ENCODE measurements around the gene TM9SF1.

DNA sequence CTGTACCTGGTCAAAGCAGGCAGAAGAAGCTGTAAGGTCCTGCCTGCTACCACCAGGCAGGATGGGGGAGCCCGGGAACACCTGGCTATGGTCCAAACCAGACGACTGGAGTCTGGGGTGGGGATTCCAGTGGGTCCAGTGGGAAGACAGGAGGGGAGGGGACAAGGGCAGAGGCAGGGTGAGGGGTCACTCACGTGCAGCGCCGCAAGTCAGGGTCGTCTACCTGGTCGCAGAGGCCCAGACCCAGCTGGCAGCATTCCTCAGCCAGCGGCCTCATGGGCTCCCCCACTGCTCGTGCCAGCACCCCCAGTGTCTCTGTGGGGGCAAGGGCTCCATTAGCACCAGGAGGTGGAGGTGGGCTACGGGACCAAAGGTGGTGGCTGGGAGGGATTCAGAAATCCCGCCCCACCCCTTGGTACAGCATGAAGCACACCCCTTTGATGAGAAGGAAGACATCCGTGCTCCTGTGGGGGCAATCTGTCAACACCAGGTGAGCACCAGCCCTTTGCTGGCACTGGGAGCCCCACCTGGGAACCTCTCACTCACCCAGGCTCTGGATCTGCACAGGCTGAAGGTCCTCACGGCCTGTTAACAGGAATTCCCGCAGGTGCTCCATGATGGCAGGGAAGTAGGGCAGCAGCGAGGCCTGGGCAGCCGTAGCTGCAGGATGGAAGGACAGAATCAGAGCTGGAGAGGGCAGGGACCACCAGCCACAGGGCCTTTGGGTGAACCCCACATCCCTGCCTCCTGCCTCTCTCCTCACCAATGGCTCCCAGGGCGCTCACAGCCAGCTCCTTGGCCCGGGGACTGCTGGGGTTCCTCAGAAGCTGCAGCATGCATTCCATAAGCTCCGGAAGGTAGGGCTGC, 10.9 kb downstream of the TM9SF1 start:
- TF ChIP-seq, protein P1, sequence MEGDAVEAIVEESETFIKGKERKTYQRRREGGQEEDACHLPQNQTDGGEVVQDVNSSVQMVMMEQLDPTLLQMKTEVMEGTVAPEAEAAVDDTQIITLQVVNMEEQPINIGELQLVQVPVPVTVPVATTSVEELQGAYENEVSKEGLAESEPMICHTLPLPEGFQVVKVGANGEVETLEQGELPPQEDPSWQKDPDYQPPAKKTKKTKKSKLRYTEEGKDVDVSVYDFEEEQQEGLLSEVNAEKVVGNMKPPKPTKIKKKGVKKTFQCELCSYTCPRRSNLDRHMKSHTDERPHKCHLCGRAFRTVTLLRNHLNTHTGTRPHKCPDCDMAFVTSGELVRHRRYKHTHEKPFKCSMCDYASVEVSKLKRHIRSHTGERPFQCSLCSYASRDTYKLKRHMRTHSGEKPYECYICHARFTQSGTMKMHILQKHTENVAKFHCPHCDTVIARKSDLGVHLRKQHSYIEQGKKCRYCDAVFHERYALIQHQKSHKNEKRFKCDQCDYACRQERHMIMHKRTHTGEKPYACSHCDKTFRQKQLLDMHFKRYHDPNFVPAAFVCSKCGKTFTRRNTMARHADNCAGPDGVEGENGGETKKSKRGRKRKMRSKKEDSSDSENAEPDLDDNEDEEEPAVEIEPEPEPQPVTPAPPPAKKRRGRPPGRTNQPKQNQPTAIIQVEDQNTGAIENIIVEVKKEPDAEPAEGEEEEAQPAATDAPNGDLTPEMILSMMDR (conservative IDR thresholded peaks at IDR 0.05 in 1 of 2, IDR thresholded peaks at IDR 0.05 in 1 of 2; ENCODE audit: extremely low read depth in 1 of 2, insufficient read depth in 1 of 2, low read depth in 1 of 2, low read length in 2 of 2), result no peak
- TF ChIP-seq EZH2 (IDR thresholded peaks at IDR 0.05; ENCODE audit: borderline replicate concordance, low read length), result no peak

All from mammary epithelial cell (primary cell).